NT2/D1 (cell line): Measurements from ENCODE around the gene FPGS.

Source experiments
- YY1 ChIP-seq: IDR thresholded peaks from 2 replicates; pipeline ENCODE4 v1.6.1; 2011; ENCODE audit not compliant: insufficient read length, insufficient read depth
- ZNF274 ChIP-seq: IDR thresholded peaks from 2 replicates; pipeline ENCODE4 v1.6.1; 2011; ENCODE audit warnings: mild to moderate bottlenecking, low read depth, low read length

- TF ChIP-seq YY1 (no peak), ZNF274 (no peak)
Measured at GRCh38 chr9:127788337-127789011, 14.2 kb upstream of the FPGS start.
